ENCODE measurements around the gene SLC37A3.

DNA sequence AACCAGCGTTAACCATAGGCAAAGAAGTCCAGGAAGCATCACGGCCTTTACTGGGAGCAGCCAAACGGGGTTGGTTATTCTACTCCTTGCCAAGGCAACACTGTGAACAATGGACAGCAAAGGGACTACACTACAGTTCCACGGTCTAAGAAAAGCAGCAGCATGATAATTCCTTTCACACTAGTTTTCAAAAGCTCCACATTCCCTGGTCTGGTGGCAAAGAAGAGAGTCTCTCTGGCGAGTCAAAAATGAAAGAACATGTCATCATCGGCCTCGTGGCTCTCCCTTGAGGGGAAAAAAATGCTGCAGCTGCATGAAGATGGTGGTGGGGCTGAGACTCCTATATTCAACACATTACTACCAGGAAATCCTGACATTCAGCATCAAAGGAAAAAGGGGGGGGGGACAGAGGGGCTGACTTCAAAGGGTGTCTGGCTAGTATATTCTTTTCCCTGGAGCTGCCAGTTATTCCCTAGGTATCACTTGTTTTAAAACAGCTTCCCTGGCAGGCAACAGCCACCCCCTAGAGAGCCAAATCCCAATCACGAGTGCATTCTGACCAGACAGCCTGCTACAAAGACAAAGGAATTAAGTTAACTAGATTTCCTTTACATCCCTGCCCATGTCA, 49.1 kb downstream of the SLC37A3 start:
- TF ChIP-seq CTCF (IDR thresholded peaks at IDR 0.05) (no peak), EP300 (IDR thresholded peaks at IDR 0.05) (no peak)
